HG03575 (cell line): ENCODE measurements around the gene LGI4.
"Not testable (repeated sequence)": the region's sequence is repeated elsewhere in the genome, so short reads cannot be mapped to it uniquely, and the experiment has no call there.

Experiments
- ATAC-seq: cut with Tn5 transposase; IDR thresholded peaks from one replicate; pipeline ENCODE4 v1.9.1; 2021; ENCODE audit not compliant: unreplicated experiment, insufficient number of reproducible peaks, low FRiP score; ENCODE audit errors: extremely low read depth

The LGI4 gene

DNA sequence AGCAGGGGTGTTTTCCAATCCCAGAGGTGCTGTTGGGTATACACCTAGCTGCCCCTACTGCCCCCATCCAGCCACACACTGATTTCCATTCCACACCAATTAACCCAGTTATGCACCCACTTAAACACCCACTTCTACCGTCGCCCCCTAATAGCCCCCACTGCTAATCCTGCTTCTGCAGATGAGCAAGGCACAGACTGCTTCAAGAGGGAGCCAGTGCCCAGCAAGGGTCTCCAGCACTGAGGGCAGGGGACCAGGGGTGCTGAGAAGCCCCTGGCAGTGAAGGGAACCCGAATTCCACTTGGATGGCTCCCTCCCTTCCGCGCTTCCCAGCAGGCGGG, 9.4 kb upstream of the LGI4 start:
- ATAC-seq = no peak

DNA sequence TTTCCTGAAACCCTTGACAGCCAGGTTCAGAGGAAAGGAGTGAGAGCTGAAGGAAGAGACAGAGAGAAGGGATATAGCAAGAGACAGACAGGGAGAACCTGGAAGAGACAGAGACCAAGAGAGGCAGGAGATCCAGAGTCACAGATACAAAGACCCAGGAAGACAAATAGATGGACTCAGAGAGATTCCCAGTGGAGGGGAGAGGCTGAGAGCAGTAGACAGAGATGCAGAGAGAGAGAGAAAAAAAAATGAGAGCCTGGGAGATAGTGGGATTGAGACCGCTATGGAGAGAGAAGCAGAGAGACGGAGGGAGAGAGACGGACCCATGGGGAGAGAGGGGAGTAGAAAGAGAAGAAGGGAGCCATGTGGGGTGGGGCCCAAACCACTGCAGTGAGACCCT, 9.0 kb upstream of the LGI4 start:
- no peak for ATAC-seq

DNA sequence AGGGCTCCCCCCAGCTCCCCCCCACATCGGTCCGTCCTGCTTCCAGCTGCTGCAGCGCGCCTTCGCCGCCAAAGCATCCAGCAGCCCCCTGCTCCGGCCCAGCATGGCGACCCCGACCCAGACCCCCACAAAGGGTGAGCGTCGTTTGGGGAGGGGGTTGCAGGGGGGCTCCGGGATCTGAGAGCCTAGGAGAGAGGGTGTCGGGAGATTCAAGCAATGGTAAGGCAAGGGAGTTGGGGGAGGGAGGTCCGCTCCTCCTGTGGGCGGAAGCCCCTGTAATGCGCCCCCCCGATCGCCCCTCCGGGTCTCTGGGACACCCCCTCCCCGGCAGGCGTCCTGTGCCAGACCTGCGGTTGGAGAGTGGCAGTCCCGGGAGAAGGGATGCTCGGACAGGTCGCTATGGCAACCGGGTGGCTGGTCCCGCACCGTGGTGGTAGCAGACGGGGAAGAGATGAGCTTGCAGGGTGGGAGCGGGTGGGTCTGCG, 8.4 kb upstream of the LGI4 start, which contains the start of gene FXYD7:
Gene FXYD7, plus strand, starts transcription at position 25 of the 485 bp plus-strand sequence. Its CDS starts 79 bp downstream, at position 104.
- no peak for ATAC-seq

DNA sequence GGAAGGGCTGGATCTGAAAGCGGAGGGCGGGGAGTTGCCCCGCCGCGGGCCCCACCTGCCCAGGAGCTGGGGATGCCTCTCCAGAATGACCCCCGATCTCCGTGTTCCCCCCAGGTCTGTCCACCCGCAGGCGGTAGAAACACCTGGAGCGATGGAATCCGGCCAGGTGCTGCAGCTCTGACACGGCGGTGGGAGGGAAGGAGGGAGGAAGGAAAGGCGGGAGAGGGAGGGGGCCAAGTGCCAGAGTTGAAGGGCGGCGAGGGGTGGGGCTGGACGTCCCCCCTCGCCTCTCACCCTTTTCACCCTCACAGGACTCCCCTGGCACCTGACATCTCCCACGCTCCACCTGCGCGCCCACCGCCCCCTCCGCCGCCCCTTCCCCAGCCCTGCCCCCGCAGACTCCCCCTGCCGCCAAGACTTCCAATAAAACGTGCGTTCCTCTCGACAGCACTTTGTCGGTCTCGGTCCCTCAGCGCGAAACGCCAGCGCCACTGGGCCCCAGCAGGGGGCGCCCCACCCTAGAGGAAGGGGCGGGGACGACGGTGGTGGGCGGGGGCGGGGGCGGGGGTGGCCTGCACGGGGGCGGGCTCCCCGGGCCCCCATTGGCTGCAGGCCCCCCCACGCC, 7.9 kb upstream of the LGI4 start:
- no peak for ATAC-seq

DNA sequence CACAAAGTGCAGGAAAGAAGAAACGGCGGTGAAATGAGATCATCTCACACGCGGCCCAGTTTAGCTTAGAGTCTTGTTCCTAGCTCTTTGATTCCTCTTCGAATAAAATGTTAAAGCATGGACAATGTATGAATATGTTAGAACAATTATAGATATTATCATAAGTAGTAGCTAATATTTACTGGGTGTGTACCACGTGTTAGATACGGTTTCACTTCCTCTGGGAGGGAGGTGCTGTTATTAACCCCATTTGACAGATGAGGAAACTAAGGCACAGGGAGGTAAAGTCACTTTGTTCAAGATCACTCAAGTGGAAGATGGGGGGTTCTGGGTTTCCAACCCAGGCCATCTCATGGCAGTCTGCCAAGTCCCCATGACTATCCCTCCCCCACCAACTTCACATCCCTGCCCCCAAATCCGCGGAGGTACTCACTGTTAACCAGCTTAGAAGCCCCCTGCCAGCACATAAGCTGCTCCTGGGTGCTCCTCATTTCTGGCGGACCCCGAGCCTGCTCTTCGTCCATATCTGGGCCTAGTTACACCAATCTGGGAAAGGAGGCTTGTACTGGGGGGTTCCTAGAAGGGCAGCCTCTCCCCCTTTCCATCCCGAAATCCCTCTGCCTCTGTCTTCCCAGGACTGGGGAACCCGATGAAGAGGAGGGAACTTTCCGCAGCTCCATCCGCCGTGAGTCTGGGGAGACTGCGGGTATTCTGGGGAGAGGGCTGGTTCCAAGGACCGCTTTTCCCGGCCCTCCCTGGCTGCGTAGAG, 7.2 kb upstream of the LGI4 start:
- ATAC-seq = no peak

DNA sequence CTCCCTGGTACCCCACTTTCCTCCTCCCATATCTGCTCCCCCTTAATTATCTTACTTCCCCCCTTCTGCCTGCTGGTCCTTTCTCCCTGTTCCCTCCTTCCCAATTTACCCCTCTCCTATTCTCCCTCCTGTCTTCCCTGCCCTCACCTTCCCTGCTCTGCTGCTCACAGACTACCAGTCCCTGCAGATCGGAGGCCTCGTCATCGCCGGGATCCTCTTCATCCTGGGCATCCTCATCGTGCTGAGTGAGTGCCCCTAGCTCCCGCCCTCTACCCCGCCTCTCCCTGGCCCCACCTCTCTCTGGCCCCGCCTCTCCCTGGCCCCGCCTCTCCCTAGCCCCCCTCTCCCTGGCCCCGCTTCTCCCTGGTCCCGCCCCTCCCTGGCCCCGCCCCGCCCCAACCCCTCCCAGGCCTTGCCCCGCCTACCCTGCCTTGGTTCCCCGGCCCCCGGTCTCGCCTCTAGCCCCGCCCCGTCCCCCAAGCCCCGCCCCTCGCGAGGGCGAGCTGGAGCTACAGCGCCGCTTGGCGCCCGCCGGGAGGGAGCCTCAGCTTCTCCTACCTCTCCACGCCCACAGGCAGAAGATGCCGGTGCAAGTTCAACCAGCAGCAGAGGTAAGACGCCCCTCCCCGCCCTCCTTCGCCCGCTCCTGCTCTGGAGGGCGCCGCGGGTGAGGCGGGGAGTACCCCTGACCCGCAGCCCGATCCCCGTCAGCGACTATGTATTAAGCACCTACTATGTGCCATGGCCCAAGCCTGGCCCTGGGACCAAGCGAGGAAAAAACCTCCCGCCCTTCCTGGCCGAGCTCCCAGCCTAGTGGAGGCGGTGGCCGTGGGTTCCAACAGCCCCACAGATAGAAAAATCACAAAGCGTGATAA, 6.3 kb upstream of the LGI4 start:
- ATAC-seq = no peak

DNA sequence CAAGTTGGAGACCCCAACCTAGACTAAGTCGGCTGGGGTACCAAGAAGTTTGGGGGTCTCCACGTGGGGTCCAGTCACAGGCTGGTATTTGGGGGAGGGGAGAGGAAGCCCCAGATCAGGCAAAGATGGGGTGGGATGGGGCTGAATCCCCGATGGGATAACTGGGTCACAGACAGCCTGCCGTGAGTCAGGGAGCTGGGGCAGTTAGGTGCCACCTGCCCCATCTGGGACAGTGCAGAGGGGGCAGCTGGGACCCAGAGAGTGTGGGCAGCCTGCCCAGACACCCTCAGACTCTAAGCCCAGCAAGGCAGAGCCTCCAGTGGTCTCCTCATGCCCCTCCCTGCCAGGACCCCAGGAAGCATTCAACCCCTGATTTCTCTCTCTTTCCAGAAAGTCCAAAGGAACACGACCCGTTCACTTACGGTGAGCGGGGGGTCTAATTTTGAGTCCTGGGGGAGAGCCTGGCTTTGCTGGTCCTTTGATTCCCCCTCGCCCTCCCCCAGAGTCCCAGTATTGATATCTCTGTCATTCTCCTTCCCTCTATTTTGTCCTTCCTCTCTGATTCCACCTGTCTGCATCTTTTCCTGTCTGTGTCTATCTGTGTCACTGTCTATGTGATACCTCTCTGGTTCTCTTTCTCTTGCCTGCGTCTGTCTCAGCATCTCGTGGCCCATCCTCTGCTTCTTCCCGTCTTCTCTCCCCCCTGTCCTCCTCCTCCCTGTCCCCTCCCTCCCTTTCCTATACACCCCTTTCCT, 5.5 kb upstream of the LGI4 start:
- no peak for ATAC-seq

DNA sequence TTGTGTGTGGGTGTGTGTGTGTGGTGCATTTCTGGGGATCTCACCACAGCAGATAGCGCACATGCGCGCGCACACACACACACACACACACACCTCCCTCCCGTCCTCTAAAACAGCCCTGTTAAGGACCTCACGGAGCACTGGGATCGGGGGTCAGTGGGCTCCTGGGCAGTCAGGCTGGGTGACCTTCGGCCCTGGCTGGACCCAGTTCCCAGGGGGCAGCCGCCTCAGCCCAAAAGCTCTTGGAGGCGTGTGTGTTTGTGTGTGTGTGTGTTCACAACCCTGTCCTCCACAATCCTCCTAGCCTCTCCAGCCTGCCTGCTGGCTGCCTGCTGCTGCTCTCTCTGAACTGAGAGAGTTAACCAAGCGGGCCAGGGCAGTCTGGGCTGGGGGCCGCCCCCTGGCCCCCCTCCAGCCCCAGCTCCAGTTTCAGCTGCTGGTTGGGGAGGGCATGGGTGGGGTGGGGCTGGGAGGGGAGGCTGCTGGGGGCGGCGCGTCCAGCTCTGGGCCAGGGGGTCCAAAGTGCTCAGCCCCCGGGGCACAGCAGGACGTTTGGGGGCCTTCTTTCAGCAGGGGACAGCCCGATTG, 3.5 kb upstream of the LGI4 start, which contains the start of gene FXYD1:
Gene FXYD1, plus strand, starts transcription at position 520 of the 588 bp plus-strand sequence. CDS start 1,256 bp downstream, outside the sequence.
- ATAC-seq = no peak

DNA sequence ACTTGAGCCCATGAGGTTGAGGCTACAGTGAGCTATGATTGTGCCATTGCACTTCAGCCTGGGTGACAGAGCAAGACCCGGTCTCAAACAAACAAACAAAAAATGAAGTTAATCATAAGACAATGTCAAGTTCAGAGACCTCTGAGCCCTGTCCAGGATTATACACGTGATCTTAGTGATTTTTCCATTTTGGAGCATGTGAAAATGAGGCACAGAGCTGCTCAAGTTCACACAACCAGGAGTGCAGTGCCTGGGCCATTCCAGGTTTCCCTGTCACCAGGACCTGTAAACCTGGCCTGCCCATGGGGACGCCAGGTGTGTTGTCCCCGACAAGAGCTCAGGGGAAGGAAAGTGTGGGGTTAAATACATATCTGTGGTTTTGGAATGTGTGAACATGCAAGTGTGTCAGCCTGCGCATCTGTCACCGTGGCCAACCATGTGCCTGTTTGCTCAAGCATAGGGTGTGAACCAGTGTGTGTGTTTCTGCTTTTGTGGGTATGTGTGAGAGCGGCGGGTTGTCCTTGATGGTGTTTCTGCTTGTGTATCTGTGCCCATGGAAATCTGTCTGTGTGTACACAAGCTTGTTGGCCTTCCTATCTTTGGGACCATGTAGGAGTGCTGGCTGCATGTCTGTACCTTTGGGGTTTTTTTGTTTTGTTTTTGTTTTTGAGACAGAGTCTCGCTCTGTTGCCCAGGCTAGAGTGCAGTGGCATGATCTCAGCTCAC, 2.3 kb upstream of the LGI4 start:
- ATAC-seq = no peak

DNA sequence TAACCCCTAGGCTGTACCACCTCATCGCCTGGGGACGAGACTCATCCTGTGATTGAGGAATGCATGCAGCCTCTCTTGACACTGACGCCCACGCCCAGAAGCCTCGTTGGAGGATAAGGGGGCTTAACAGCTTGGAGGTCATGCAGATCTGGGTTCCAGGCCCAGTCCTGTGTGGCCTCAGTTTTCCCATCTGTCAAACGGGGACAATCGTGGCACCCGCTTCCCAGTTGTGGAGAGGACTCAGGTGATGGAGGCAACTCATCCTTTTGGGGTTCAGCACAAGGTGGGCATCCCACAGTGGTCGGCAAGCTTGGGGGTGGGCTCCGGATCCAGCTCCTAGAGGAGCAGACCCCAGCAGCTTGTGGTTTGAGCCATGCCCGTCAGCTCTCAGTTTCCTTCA, 1.4 kb upstream of the LGI4 start:
- ATAC-seq = no peak

DNA sequence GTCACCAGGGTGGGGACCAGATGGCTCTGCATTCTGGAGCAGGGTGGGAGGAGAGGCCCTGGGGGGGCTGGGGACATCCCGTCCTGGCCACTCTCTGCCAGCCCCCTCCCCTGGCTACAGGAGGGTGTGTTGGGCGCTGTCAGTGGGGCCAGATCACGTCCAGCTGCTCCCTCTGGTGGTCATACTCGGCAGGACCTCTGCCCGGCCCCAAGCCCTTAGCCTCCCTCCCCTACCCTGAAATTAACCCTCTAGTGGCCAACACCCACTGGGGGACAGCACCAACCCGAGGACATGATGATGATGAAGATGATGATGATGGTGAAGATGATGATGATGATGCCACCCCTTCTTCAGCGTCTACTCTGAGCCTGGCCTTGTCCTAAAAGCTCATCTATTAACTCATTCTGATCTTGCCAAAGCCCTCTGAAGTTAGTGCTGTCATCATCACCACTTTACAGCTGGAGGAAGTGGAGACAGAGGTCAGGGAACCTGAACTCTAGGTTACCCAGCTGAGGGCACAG, 590 bp upstream of the LGI4 start:
- ATAC-seq = no peak

DNA sequence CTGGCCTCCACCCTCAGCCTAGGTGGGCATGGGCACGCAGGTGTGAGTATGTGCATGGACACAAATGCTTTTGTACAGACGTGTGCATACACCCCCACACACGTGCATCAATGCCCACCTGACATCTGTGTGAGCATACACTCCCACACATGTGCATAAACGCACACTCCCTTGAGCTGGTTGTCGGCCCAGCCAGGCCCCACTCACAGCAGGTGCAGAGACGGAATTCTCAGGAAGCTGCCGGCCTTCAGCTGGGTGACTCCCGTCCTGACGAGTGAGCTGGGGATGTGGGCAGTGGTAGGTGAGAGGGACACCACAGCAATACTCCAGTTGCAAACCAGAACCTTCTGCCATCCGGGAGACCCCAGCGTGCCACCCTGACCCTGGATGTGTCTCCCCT, 1.0 kb downstream of the LGI4 start:
- ATAC-seq = no peak

DNA sequence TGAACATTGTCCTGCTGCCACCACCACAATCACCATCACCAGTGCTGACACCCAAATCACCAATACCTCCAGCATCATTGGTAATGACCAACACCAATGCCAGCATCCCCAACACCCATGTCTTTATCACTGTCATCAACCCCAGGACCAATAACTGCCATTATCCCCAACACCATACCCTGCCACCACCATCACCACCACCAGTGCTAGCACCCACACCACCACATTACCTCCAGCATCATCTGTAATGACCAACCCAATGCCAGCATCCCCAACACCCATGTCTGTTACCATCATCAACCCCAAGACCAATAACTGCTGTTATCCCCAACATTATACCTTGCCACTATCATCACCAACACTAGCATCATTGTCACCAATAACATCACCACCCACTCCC, 2.6 kb downstream of the LGI4 start:
- ATAC-seq = no peak

DNA sequence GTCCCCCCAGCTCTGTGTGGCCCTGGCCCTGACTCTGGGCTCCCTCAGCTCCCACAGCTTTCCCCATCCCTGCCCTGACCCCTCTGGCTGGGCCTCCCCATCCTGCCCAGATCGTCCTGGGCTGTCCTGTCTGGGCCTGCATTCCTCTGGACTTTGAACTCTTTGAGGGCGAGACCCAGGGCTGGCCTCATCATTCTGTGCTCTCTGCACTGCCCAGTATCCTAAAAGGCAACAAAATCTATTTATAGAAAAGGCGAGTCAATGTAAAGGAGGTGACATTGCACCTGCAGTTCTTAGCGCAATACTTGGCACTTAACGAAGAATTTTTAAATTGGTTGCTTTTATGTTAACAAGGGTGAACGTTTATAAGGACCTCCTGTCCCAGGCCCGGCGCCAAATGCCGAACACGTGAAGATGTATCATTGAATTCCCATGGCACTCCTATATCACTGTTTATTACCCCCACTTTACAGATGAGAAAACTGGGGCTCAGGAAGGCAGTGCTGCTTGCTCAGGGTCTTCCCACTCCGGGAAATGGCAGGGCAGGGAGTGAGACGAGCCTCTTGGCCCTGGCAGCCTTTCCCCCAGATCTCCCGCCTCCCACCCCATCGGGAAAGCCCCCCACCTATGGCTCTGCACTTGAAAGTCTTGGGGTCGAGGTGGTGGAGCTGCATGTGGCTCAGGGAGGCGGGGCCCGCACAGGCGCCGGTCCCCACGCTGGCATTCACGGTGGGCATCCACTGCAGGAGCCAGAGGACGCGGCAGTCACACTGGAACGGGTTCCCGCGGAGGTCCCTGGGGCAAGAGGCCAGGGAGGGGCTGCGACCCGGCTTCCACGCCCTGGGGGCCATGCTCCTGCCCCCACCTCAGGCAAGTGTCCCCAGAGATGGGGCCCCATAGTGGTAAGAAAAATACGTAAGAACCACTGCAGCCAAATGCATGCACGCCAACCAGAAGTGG, 3.8 kb downstream of the LGI4 start:
- no peak for ATAC-seq

DNA sequence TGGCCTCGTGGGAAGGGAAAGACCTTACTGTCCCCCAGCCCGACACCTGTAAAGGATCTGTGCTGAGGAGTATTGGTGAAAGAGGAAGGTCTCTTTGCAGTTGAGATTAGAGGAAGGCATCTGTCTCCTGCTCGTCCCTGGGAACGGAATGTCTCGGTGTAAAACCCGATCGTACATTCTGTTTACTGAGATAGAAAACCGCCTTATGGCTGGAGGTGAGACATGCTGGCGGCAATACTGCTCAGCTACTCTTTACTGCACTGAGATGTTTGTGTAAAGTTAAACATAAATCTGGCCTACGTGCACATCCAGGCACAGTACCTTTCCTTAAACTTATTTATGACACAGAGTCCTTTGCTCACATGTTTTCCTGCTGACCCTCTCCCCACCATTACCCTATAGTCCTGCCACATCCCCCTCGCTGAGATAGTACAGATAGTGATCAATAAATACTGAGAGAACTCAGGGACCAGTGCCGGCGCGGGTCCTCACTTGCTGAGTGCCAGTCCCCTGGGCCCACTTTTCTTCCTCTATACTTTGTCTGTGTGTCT, 5.1 kb downstream of the LGI4 start:
- ATAC-seq = not testable (repeated sequence)

DNA sequence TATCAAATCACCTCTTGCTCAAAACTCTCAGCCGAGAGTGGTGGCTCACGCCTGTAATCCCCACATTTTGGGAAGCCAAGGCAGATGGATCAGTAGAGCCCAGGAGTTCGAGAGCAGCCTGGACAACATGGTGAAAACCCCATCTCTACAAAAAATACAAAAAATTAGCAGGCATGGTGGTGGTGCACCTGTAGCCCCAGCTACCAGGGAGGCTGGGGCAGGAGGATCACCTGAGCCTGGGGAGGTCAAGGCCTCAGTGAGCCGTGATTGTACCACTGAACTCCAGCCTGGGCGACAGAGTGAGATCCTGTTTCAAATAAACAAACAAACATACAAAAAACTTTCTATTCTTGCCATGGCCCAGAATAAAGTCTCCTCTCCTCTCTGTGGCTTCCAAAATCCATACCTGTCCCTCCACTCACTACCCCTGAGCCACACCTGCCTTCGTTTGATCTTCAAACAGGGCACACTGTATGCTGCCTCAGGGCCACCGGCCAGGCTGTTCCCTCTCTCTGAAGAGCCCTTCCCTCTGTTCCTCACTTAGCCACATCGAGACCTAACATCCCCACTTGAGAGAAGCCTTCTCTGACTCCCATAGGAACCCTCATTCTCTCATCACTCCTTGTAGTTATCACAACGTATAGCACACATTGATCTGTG, 6.3 kb downstream of the LGI4 start:
- ATAC-seq = no peak
